A549 (cell line): ENCODE results near the gene AIRE. TPM values are rescaled to one million over a fixed set of nuclear protein-coding genes. Genes with fewer than 3 reads are reported as not detected.

ENCODE experiments used
- ATAC-seq, 2 experiments: fragments of 200-7000 bp in 1 of 2; fragments of >200 bp in 1 of 2; cut with Nextera tagmentation in 1 of 2; cut with Tn5 transposase in 1 of 2; 3 replicates each; pipeline versions ENCODE4 v1.8.0 to v1.9.1; 2018 to 2020; ENCODE audit warnings: mild to moderate bottlenecking in 1 of 2, moderate library complexity in 1 of 2
- CTCF ChIA-PET: fragments of 300-600 bp; sonication (Branson Sonifier 250); formaldehyde crosslinking; extraction: SDS; loops from one replicate; lab custom pipeline; 2021; ENCODE audit warnings: antibody characterized with exemption, inconsistent platforms; lab: Yijun Ruan, JAX
- POLR2A ChIA-PET: fragments of 350-600 bp; formaldehyde crosslinking; extraction: SDS; loops from one replicate; lab custom pipeline; 2021; ENCODE audit warnings: antibody characterized with exemption, inconsistent platforms; lab: Yijun Ruan, JAX
- DNase-seq, 2 experiments: peaks; one replicate each; pipeline versions ENCODE4 v3.0.0 to v3.0.0-alpha.2; 2011 to 2016; ENCODE audit warnings: low read depth in 1 of 2, low spot score in 1 of 2
- FAIRE-seq: peaks from 2 replicates; lab custom pipeline; 2011; peaks lifted over from hg19 to GRCh38; lab: Jason Lieb, UNC
- H3K27ac ChIP-seq, 2 experiments: fragments of >200 bp; sonication (Bioruptor Twin); formaldehyde crosslinking; 3 replicates each; pipeline ENCODE4 v1.5.1; 2016 to 2017
- H3K4me1 ChIP-seq: fragments of >200 bp; sonication (Bioruptor Twin); formaldehyde crosslinking; 3 replicates; pipeline ENCODE4 v1.6.1; 2016
- H3K4me2 ChIP-seq: fragments of >200 bp; sonication (Bioruptor Twin); formaldehyde crosslinking; 3 replicates; pipeline ENCODE4 v1.6.1; 2016
- H3K4me3 ChIP-seq: fragments of >200 bp; sonication (Bioruptor Twin); formaldehyde crosslinking; 3 replicates; pipeline ENCODE4 v1.5.1; 2016
- H3K9me3 ChIP-seq: fragments of >200 bp; sonication (Bioruptor Twin); formaldehyde crosslinking; 3 replicates; pipeline ENCODE4 v1.6.1; 2016
- BHLHE40 ChIP-seq: IDR thresholded peaks from 2 replicates; pipeline ENCODE4 v1.6.1; 2012; ENCODE audit warnings: low read depth, low read length, inconsistent platforms
- CBX2 ChIP-seq: fragments of 200-600 bp; sonication (generic); IDR thresholded peaks from 2 replicates; pipeline ENCODE4 v1.6.1; 2016; ENCODE audit warnings: low read depth, mild to moderate bottlenecking, borderline replicate concordance
- CBX8 ChIP-seq: fragments of 200-600 bp; sonication (generic); IDR thresholded peaks from 2 replicates; pipeline ENCODE4 v1.6.1; 2016
- CTCF ChIP-seq: fragments of >200 bp; sonication (Bioruptor Twin); formaldehyde crosslinking; IDR thresholded peaks from 3 replicates; pipeline ENCODE4 v1.5.1; 2016
- E2F6 ChIP-seq: IDR thresholded peaks from 2 replicates; pipeline ENCODE4 v1.6.1; 2012; ENCODE audit warnings: low read depth, borderline replicate concordance
- FOSL2 ChIP-seq, 2 experiments: fragments of 450-650 bp in 1 of 2; fragments of >200 bp in 1 of 2; sonication (Bioruptor Twin) in 1 of 2; formaldehyde crosslinking; IDR thresholded peaks; 2 replicates each; pipeline versions ENCODE4 v1.5.0 to v1.6.1; 2016 to 2020; ENCODE audit warnings: mild to moderate bottlenecking in 1 of 2, moderate library complexity in 1 of 2
- FOXS1 ChIP-seq: fragments of 250-450 bp; sonication (Bioruptor Pico); IDR thresholded peaks from 2 replicates; pipeline ENCODE4 v1.5.0; 2020; ENCODE audit warnings: mild to moderate bottlenecking, moderate library complexity
- GATA3 ChIP-seq: IDR thresholded peaks from 2 replicates; pipeline ENCODE4 v1.6.1; 2012; ENCODE audit warnings: borderline replicate concordance
- HEYL ChIP-seq: fragments of 250-450 bp; sonication (Bioruptor Pico); IDR thresholded peaks from 2 replicates; pipeline ENCODE4 v1.8.0; 2021; ENCODE audit warnings: mild to moderate bottlenecking, moderate library complexity
- HOXA7 ChIP-seq: fragments of 250-450 bp; sonication (Bioruptor Pico); IDR thresholded peaks from 2 replicates; pipeline ENCODE4 v1.5.0; 2020; ENCODE audit warnings: mild to moderate bottlenecking, moderate library complexity
- HOXB5 ChIP-seq: fragments of 250-450 bp; sonication (Bioruptor Pico); IDR thresholded peaks from 2 replicates; pipeline ENCODE4 v1.5.0; 2020; ENCODE audit warnings: mild to moderate bottlenecking, moderate library complexity
- MAZ ChIP-seq: fragments of 150-350 bp; IDR thresholded peaks from 2 replicates; pipeline ENCODE4 v1.6.1; 2014; ENCODE audit warnings: antibody characterized with exemption, low read depth, low read length, borderline replicate concordance
- MYC ChIP-seq: IDR thresholded peaks from 2 replicates; pipeline ENCODE4 v1.6.1; 2012; ENCODE audit warnings: mild to moderate bottlenecking, inconsistent platforms, low read length, improper control_type of control experiment, borderline replicate concordance
- NFE2L2 ChIP-seq: fragments of 150-350 bp; conservative IDR thresholded peaks from 2 replicates; pipeline ENCODE4 v1.6.1; 2014; ENCODE audit warnings: low read length
- NPAS2 ChIP-seq: fragments of 250-450 bp; sonication (Bioruptor Pico); IDR thresholded peaks from 2 replicates; pipeline ENCODE4 v1.8.0; 2022; ENCODE audit warnings: mild to moderate bottlenecking, moderate library complexity, borderline replicate concordance
- RAD21 ChIP-seq, 2 experiments: fragments of >200 bp in 1 of 2; sonication (Bioruptor Twin) in 1 of 2; formaldehyde crosslinking in 1 of 2; IDR thresholded peaks in 1 of 2; conservative IDR thresholded peaks in 1 of 2; 2 replicates in 1 of 2; 3 replicates in 1 of 2; pipeline ENCODE4 v1.6.1; 2012 to 2018; ENCODE audit warnings: inconsistent platforms in 1 of 2
- RARB ChIP-seq: fragments of 250-450 bp; sonication (Bioruptor Pico); IDR thresholded peaks from 2 replicates; pipeline ENCODE4 v1.8.0; 2021; ENCODE audit warnings: mild to moderate bottlenecking, moderate library complexity
- RFX5 ChIP-seq: fragments of 450-650 bp; IDR thresholded peaks from 2 replicates; pipeline ENCODE4 v1.7.1; 2014; ENCODE audit warnings: antibody characterized with exemption, mild to moderate bottlenecking, moderate library complexity
- SMC3 ChIP-seq: fragments of >200 bp; sonication (Bioruptor Twin); formaldehyde crosslinking; IDR thresholded peaks from 3 replicates; pipeline ENCODE4 v1.6.1; 2018; ENCODE audit warnings: inconsistent platforms
- SREBF2 ChIP-seq: fragments of 450-650 bp; IDR thresholded peaks from 2 replicates; pipeline ENCODE4 v1.6.1; 2014; ENCODE audit warnings: mild to moderate bottlenecking, moderate library complexity
- TP53 ChIP-seq: fragments of 250-450 bp; sonication (Bioruptor Pico); IDR thresholded peaks from 2 replicates; pipeline ENCODE4 v1.5.0; 2021; ENCODE audit warnings: mild to moderate bottlenecking, moderate library complexity
- ZC3H11A ChIP-seq: fragments of 450-650 bp; IDR thresholded peaks from 2 replicates; pipeline ENCODE4 v1.6.1; 2014; ENCODE audit warnings: antibody characterized with exemption, mild to moderate bottlenecking
- ZFP36 ChIP-seq: fragments of 450-650 bp; IDR thresholded peaks from 2 replicates; pipeline ENCODE4 v1.6.1; 2014; ENCODE audit warnings: borderline replicate concordance; ENCODE audit not compliant: partially characterized antibody
- ZSCAN20 ChIP-seq: fragments of 250-450 bp; sonication (Bioruptor Pico); IDR thresholded peaks from 2 replicates; pipeline ENCODE4 v1.8.0; 2022; ENCODE audit warnings: mild to moderate bottlenecking, moderate library complexity
- WGBS: methylation state at CpG from one replicate; pipeline ENCODE4 v1.1.6; 2017; ENCODE audit errors: missing lambda C conversion rate; 5-methylcytosine and 5-hydroxymethylcytosine counted together
- polyA plus RNA-seq, 4 experiments: library from polyadenylated mRNA; depleted of rRNA in 3 of 4; stranded (reverse); fragments of >200 nt; fragmentation: RNase III in 1 of 4; extraction: RNeasy Plus Mini Kit Qiagen cat#74134 plus additional on column Dnase treatment in 1 of 4; gene quantifications; 2 replicates in 3 of 4; 3 replicates in 1 of 4; pipeline ENCODE4 v1.2.3, GENCODE V29; 2011 to 2017
- TF ChIP-seq, protein P1 (sequence below): fragments of 450-650 bp; IDR thresholded peaks from 2 replicates; pipeline ENCODE4 v1.6.1; 2014; ENCODE audit warnings: antibody characterized with exemption
- TF ChIP-seq, protein P2 (sequence below): fragments of 150-350 bp; IDR thresholded peaks from 2 replicates; pipeline ENCODE4 v1.6.1; 2014; ENCODE audit warnings: low read depth, mild to moderate bottlenecking, low read length

The AIRE gene
- polyA plus RNA-seq, 2 of the 4 experiments (the other 2 are of a cell fraction): not detected

GRCh38 chr21:44304877-44305293 lies 19.2 kb downstream of the AIRE start:
- FAIRE-seq (no peak), ATAC-seq (peak; percentile 57 to 80; a peak in 4 of 6 replicates), DNase-seq (peak; percentile 39 to 54)
- 49% methylated on average over 5 of the region's 8 CpGs for WGBS
- H3K9me3 ChIP-seq: no peaks in the 10 kb centered on the region
- H3K4me2 ChIP-seq: no peak overlapping the region
- CTCF ChIA-PET: interaction anchor here (0.6 to 3.4 kb wide), 9 partner anchors 10 to 436 kb away, joined by 3 to 15 read pairs (median 3); no protein-coding TSS in a partner anchor
- no peak overlapping the region for H3K27ac ChIP-seq
- no peak overlapping the region for H3K4me3 ChIP-seq
- TF ChIP-seq TP53 (CRISPR knock-in tag): no peak
- 0 out of 3 replicates have a peak, but pooled peaks have one; percentile 33 for TF ChIP-seq SMC3
- TF ChIP-seq ZSCAN20: no peak
- peak; percentile 48 for TF ChIP-seq CTCF
- TF ChIP-seq RAD21 (conservative IDR thresholded peaks at IDR 0.05 in 1 of 2, IDR thresholded peaks at IDR 0.05 in 1 of 2): peak in 1 of 2 experiments; percentile 31; a peak in 2 of 5 replicates
- TF ChIP-seq E2F6: no peak
- POLR2A ChIA-PET: no interaction called here
- peaks cover 10% of the 10 kb centered on the region; the same call in 1 of the 3 replicates for H3K4me1 ChIP-seq

DNA sequence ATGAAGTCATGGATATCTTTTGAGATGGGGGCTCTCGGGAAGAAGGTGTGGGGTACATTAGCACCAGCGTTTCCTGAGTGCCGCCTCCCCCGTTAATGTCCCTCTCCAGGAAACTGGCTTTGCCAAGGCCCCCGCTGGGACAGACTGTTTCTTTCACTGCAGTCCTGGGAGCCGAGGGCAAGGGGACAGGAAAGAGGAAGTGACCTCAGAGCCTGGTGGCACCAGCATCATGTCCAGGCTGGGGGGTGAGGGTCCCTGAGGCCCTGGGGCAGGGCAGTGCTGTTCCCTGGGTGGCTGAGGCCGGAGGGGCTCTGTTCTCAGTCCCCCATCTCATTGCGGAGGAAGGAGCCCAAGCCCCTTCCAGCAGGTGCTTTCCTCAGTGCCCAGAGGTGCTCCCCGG lies 20.0 kb downstream of the AIRE start:
- Histone ChIP-seq H3K9me3 (no peaks in the 10 kb centered on the region), H3K27ac (no peak overlapping the region), H3K4me3 (no peak overlapping the region), H3K4me2 (no peak overlapping the region), H3K4me1 (peaks cover 10% of the 10 kb centered on the region; the same call in 1 of the 3 replicates)
- DNase-seq (no peak), ATAC-seq (no peak), FAIRE-seq (no peak)
- WGBS: 88% methylated on average over 8 of the region's 9 CpGs
- ChIA-PET POLR2A (no interaction called here), CTCF (interaction anchor here (0.6 to 3.4 kb wide), 5 partner anchors 9 to 35 kb away, joined by 3 to 15 read pairs (median 8); no protein-coding TSS in a partner anchor)
- TF ChIP-seq SMC3: no peak
- TF ChIP-seq CBX2: no peak
- no peak for TF ChIP-seq FOSL2 (IDR thresholded peaks at IDR 0.05)
- no peak for TF ChIP-seq FOSL2 (CRISPR knock-in tag; IDR thresholded peaks at IDR 0.05)
- TF ChIP-seq SREBF2: no peak
- no peak for TF ChIP-seq NFE2L2
- no peak for TF ChIP-seq CBX8
- no peak for TF ChIP-seq ZC3H11A
- TF ChIP-seq NPAS2 (CRISPR knock-in tag): no peak
- TF ChIP-seq, protein P1, sequence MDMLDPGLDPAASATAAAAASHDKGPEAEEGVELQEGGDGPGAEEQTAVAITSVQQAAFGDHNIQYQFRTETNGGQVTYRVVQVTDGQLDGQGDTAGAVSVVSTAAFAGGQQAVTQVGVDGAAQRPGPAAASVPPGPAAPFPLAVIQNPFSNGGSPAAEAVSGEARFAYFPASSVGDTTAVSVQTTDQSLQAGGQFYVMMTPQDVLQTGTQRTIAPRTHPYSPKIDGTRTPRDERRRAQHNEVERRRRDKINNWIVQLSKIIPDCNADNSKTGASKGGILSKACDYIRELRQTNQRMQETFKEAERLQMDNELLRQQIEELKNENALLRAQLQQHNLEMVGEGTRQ: no peak
- no peak for TF ChIP-seq MYC
- TF ChIP-seq MAZ: no peak
- no peak for TF ChIP-seq RFX5
- no peak for TF ChIP-seq RARB (CRISPR knock-in tag)
- TF ChIP-seq ZSCAN20: no peak

- ChIA-PET CTCF (interaction anchor here (1.2 to 3.4 kb wide), 3 partner anchors 8 to 10 kb away, joined by 3 to 15 read pairs (median 6); no protein-coding TSS in a partner anchor), POLR2A (no interaction called here)
- H3K4me2 ChIP-seq: no peak overlapping the region
- WGBS: 91% methylated on average over 19 of the region's 21 CpGs
- no peak for TF ChIP-seq ZSCAN20
- no peak for TF ChIP-seq NFE2L2
- TF ChIP-seq BHLHE40: no peak
- TF ChIP-seq HOXA7 (CRISPR knock-in tag): no peak
- no peak for TF ChIP-seq HOXB5 (CRISPR knock-in tag)
- no peak for TF ChIP-seq HEYL (CRISPR knock-in tag)
- no peak for TF ChIP-seq FOXS1 (CRISPR knock-in tag)
- TF ChIP-seq, protein P2, sequence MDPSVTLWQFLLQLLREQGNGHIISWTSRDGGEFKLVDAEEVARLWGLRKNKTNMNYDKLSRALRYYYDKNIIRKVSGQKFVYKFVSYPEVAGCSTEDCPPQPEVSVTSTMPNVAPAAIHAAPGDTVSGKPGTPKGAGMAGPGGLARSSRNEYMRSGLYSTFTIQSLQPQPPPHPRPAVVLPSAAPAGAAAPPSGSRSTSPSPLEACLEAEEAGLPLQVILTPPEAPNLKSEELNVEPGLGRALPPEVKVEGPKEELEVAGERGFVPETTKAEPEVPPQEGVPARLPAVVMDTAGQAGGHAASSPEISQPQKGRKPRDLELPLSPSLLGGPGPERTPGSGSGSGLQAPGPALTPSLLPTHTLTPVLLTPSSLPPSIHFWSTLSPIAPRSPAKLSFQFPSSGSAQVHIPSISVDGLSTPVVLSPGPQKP: no peak
- TF ChIP-seq ZFP36: no peak
- no peak for TF ChIP-seq CTCF
- no peak for TF ChIP-seq GATA3
- FAIRE-seq: no peak
- H3K9me3 ChIP-seq: no peaks in the 10 kb centered on the region
- no peak overlapping the region for H3K27ac ChIP-seq
- H3K4me3 ChIP-seq: no peak overlapping the region
- no peaks in the 10 kb centered on the region for H3K4me1 ChIP-seq
- no peak for DNase-seq
- no peak for ATAC-seq
These were observed 21.4 kb downstream of the AIRE start for GRCh38 chr21:44306936-44307704.
